ENCODE results near the gene SAYSD1. TPM values are rescaled to one million over a fixed set of nuclear protein-coding genes. Genes with fewer than 3 reads are reported as not detected.

Gene SAYSD1
- total RNA-seq, 1 experiment from 2014 or later: 9.4 TPM

GRCh38 chr6:39111280-39111679, 3.7 kb downstream of the SAYSD1 start:
- Histone ChIP-seq H2BK20ac (ENCODE audit: low read depth, low read length, poor library complexity, severe bottlenecking) (no peak overlapping the region), H2BK15ac (ENCODE audit: low read depth, low read length) (no peak overlapping the region), H3K27ac (ENCODE audit: insufficient read length, low read depth, low read length) (no peak overlapping the region), H2BK5ac (ENCODE audit: insufficient read length, low read length) (no peak overlapping the region), H3K23ac (ENCODE audit: insufficient read length, low read depth, low read length) (no peak overlapping the region), H3K4me1 (ENCODE audit: insufficient read depth, low read length) (no peaks in the 10 kb centered on the region), H3K27me3 (ENCODE audit: insufficient read depth, low read length) (no peaks in the 10 kb centered on the region), H4K8ac (replicated peaks; ENCODE audit: insufficient read length, low read depth, low read length) (no peak overlapping the region), H3K9ac (ENCODE audit: extremely low read depth, insufficient read length, low read length) (no peak overlapping the region), H3K79me2 (ENCODE audit: insufficient read depth, low read length) (no peaks in the 10 kb centered on the region), H2BK12ac (ENCODE audit: insufficient read length, low read depth, low read length) (no peak overlapping the region), H3T11ph (ENCODE audit: low read length) (no peak overlapping the region), H2AK5ac (ENCODE audit: insufficient read length, low read length) (no peak overlapping the region), H3K9me3 (ENCODE audit: control insufficient read depth, low read depth, low read length) (no peaks in the 10 kb centered on the region), H3K4me2 (ENCODE audit: insufficient read depth, insufficient read length, low read length) (no peak overlapping the region), H3K23me2 (ENCODE audit: insufficient read length, low read depth, low read length, poor library complexity, severe bottlenecking) (peaks cover 10% of the 10 kb centered on the region), H4K5ac (ENCODE audit: insufficient read length, low read depth, low read length) (no peak overlapping the region), H2BK120ac (ENCODE audit: low read depth, low read length, poor library complexity, severe bottlenecking) (no peak overlapping the region), H4K20me1 (ENCODE audit: control insufficient read depth, insufficient read depth, insufficient read length) (no peaks in the 10 kb centered on the region), H3K56ac (ENCODE audit: insufficient read length, low read depth, low read length) (no peak overlapping the region), H3K18ac (ENCODE audit: insufficient read length, low read depth, low read length) (no peak overlapping the region), H3K4ac (ENCODE audit: low read depth, low read length) (no peak overlapping the region), H4K91ac (ENCODE audit: insufficient read length, low read depth, low read length) (no peak overlapping the region), H3K79me1 (ENCODE audit: insufficient read depth, low read depth, low read length, poor library complexity, severe bottlenecking) (no peaks in the 10 kb centered on the region), H2AFZ (ENCODE audit: low read length) (no peak overlapping the region), H3K14ac (ENCODE audit: insufficient read depth, low read length) (no peak overlapping the region)
- Mint-ChIP-seq H3K9me3 (no peaks in the 10 kb centered on the region), H3K36me3 (ENCODE audit: insufficient read depth in 1 of 3, low read depth in 3 of 3) (peaks cover 0 to 12% (median 0%) of the 10 kb centered on the region in 3 experiments; a peak in 2 of 7 replicates), H3K27me3 (ENCODE audit: low read depth) (peaks cover 6% of the 10 kb centered on the region), H3K4me1 (peaks cover 8 to 15% of the 10 kb centered on the region in 2 experiments), H3K27ac (no peak overlapping the region), H3K4me3 (no peak overlapping the region)
- no CpG with 5 or more reads among the region's 5 CpGs for WGBS (ENCODE audit: extremely low coverage, insufficient read length, low lambda C conversion rate)
- no peak for DNase-seq
- no peak for TF ChIP-seq CTCF (conservative IDR thresholded peaks at IDR 0.05)

All from H9 (cell line).